EH (cell line): ENCODE data around the gene MMP14.
"Not testable (repeated sequence)": the region's sequence is repeated elsewhere in the genome, so short reads cannot be mapped to it uniquely, and the experiment has no call there.

ENCODE experiments used
- DNase-seq: peaks from one replicate; pipeline ENCODE4 v3.0.0-alpha.2; 2015; ENCODE audit warnings: low read depth

Gene MMP14

GRCh38 chr14:22814941-22815713, 21.3 kb upstream of the MMP14 start, which contains the start of gene SLC7A7:
SLC7A7 (minus strand) TSS chr14:22815435; CDS start chr14:22813398, 2,037 bp downstream.
- DNase-seq: no peak

- DNase-seq: peak; percentile 78
Observed at GRCh38 chr14:22819151-22819988, 17.0 kb upstream of the MMP14 start.

- peak; percentile 66 for DNase-seq
Observed at GRCh38 chr14:22820731-22821130, 15.7 kb upstream of the MMP14 start.

- DNase-seq: no peak
Observed at GRCh38 chr14:22821193-22822015, 15.0 kb upstream of the MMP14 start.

- DNase-seq: no peak
Observed at GRCh38 chr14:22822016-22822570, 14.3 kb upstream of the MMP14 start.

GRCh38 chr14:22822571-22823098, 13.8 kb upstream of the MMP14 start:
- peak; percentile 90 for DNase-seq

- peak; percentile 93 for DNase-seq
Observed at GRCh38 chr14:22824711-22825359, 11.6 kb upstream of the MMP14 start.

GRCh38 chr14:22829076-22829660, 7.2 kb upstream of the MMP14 start:
- not testable (repeated sequence) for DNase-seq

- peak; percentile 90 for DNase-seq
Observed at GRCh38 chr14:22829661-22830442, 6.5 kb upstream of the MMP14 start, which contains the start of gene MRPL52. MRPL52 (plus strand) TSS chr14:22829887; CDS start chr14:22829913, 26 bp downstream.

- no peak for DNase-seq
Observed at GRCh38 chr14:22830443-22831010, 5.9 kb upstream of the MMP14 start.

GRCh38 chr14:22835505-22835904, 880 bp upstream of the MMP14 start:
- DNase-seq: no peak

- peak; percentile 67 for DNase-seq
Observed at GRCh38 chr14:22837114-22837749, 847 bp downstream of the MMP14 start.

- peak; percentile 71 for DNase-seq
Observed at GRCh38 chr14:22837750-22838538, 1.6 kb downstream of the MMP14 start.

- peak; percentile 88 for DNase-seq
Observed at GRCh38 chr14:22838631-22839041, 2.3 kb downstream of the MMP14 start.

GRCh38 chr14:22839159-22839779, 2.9 kb downstream of the MMP14 start:
- peak; percentile 35 for DNase-seq

GRCh38 chr14:22841311-22841710, 4.9 kb downstream of the MMP14 start:
- no peak for DNase-seq

- DNase-seq: no peak
Observed at GRCh38 chr14:22841769-22842168, 5.4 kb downstream of the MMP14 start.
